A204.1 (cell line): ENCODE data around the gene U2AF1L4.

Experiments used
- FAIRE-seq: peaks from 2 replicates; lab custom pipeline; 2012; peaks lifted over from hg19 to GRCh38; lab: Jason Lieb, UNC

U2AF1L4 gene

GRCh38 chr19:35745328-35746086, at the start of gene U2AF1L4, which contains the start of gene PSENEN:
Gene U2AF1L4, minus strand, starts transcription at chr19:35745418. Its CDS starts 27 bp downstream, at chr19:35745391.
Gene PSENEN, plus strand, starts transcription at chr19:35745651. Its CDS starts 280 bp downstream, at chr19:35745931.
- peak; percentile 98 for FAIRE-seq

DNA sequence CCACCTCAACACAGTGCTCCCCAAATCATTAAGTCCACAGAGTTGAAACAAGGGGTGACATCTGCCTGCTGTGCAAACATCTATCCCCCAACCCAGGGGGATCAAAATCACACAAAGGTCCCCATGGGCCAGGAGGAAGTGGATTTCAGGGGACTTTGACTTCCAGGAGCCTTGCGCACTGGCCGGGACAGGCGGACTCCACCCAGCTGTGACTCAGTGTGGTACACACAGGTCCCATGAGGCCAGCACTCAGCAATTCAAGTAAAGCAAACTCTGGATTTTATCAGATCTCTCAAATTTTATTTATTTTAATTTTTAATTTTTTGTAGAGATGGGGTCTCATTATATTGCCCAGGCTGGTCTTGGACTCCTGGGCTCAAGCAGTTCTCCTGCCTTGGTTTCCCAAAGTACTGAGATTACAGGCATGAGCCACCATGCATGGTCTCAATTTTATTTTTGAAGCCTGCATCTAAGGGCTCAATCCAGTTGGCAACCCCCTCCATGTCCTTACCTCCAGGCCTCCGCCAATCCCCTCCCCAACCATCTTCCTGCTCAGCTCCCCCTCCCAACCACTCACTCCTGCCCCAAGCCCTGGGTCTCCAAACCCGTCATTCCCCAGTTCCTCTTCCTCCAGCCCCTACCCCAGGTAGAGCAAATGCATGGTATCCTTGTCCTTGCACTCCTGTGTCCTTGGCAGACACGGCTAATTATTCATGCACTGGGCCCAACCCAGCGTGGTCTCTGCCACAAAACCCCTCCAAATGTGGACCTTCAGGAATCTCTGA, 48.4 kb upstream of the U2AF1L4 start:
- FAIRE-seq, result no peak

- FAIRE-seq, result no peak
Measured at GRCh38 chr19:35792888-35793287, 47.7 kb upstream of the U2AF1L4 start.

GRCh38 chr19:35792312-35792711, 47.1 kb upstream of the U2AF1L4 start:
- no peak for FAIRE-seq

DNA sequence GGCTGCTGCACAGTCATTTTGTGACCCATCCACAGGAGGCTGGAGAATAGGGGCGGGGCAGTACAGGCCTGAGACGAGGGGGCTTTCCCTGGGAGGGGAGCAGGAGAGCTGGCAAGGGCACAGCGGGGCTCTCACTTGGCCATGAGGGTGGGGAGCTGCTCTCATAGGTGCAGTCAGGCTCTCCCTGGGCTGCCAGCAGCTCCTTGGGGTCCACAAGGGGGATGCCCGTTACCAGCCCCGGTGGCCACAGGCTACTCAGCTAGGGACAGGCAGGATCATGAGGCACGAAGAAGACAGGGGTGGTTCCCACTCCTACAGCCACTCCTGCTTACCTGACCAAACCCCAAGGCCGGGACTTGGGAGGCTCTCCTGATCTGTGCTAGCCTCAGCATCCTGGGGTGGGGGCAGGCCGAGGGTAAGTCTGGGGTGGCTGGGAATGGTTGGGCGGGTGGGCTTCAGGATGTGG, 46.6 kb upstream of the U2AF1L4 start:
- FAIRE-seq, result no peak

- FAIRE-seq, result no peak
Measured at GRCh38 chr19:35790981-35791813, 46.0 kb upstream of the U2AF1L4 start.

- FAIRE-seq, result no peak
Measured at GRCh38 chr19:35789978-35790944, 45.0 kb upstream of the U2AF1L4 start.

DNA sequence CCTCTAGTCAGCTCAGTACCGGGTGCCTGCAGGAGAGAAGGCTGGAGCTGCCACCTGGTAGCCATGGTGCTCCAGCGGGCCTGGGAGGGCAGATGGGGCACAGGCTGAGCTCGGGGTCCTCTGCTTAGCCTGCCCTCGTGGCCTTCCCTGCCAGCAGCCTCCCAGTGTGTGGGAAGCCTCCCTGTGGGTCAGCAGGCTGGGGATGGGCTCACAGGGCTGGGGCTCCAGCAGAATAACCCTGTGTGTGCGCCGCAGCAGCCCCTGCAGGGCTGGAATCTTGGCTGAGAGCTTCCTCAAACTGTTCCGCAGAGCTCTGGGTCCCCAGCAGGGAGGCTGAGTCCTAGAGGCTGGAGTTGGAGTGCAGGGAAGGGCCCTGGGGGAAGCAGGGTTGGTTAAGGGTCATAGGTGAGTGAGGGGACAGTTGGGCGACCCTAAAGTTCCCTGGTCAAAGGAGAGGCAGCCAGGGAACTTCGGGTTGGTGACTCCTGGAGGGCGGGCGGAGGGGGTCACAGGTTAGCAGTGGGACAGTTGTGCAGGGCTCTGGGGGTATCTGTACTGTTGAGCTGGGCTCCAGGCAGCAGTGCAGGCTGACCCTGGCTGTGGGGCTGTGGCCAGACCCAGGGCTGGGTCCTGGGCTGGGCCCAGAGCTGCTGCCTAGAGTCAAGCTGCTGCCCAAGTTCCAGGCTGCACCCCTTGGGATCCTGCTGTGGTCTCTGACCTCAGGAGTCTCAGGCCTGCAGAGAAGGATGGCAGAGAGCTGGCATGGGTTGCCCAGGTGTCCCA, 44.2 kb upstream of the U2AF1L4 start:
- FAIRE-seq, result no peak

DNA sequence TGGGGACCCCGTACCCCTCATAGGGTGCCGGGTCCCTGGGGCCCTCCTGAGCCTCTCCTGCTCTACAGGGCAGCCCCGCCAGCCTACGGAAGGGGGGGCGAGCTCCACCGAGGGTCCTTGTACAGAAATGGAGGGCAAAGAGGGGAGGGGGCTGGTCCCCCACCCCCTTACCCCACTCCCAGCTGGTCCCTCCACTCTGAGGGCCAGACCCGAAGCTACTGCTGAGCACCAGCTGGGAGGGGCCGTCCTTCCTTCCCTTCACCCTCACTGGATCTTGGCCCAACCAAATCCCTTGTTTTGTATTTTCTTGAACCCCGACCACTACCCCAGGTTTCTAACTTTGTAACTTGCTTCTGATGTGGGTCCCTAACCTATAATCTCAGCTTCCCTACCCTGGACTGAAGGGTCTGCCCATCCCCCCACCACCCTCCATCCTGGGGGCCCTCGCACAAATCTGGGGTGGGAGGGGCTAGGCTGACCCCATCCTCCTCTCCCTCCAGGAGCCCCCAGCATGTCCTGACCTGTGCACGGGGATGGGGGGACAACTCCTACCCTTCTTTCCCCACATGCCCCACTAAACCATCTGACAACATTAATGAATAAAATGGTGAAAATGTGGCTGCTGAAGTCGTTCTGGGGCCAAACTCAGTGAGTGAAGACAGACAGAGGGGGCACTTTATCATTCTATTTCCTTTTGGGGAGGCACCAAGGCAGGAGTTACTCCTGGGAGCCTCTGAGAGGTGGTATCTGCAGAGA, 43.2 kb upstream of the U2AF1L4 start:
- FAIRE-seq, result no peak

GRCh38 chr19:35787227-35787799, 42.1 kb upstream of the U2AF1L4 start:
- no peak for FAIRE-seq

DNA sequence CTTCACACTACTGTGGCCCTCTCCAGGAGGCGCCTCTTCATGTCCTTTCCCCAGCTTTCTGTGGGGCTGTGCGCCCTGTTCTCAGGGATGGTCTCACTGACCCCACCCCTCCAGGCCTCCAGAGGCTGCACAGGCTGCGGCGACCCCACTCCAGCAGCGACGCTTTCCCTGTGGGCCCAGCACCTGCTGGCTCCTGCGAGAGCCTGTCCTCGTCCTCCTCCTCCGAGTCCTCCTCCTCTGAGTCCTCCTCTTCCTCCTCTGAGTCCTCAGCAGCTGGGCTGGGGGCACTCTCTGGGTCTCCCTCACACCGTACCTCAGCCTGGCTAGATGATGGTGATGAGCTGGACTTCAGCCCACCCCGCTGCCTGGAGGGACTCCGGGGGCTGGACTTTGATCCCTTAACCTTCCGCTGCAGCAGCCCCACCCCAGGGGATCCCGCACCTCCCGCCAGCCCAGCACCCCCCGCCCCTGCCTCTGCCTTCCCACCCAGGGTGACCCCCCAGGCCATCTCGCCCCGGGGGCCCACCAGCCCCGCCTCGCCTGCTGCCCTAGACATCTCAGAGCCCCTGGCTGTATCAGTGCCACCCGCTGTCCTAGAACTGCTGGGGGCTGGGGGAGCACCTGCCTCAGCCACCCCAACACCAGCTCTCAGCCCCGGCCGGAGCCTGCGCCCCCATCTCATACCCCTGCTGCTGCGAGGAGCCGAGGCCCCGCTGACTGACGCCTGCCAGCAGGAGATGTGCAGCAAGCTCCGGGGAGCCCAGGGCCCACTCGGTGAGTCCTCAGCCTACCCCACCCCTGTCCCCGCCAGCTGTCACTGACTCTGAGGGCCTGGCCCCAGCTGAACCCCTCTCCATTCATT, 41.3 kb upstream of the U2AF1L4 start:
- FAIRE-seq, result no peak

- no peak for FAIRE-seq
Measured at GRCh38 chr19:35785339-35785627, 40.1 kb upstream of the U2AF1L4 start.

DNA sequence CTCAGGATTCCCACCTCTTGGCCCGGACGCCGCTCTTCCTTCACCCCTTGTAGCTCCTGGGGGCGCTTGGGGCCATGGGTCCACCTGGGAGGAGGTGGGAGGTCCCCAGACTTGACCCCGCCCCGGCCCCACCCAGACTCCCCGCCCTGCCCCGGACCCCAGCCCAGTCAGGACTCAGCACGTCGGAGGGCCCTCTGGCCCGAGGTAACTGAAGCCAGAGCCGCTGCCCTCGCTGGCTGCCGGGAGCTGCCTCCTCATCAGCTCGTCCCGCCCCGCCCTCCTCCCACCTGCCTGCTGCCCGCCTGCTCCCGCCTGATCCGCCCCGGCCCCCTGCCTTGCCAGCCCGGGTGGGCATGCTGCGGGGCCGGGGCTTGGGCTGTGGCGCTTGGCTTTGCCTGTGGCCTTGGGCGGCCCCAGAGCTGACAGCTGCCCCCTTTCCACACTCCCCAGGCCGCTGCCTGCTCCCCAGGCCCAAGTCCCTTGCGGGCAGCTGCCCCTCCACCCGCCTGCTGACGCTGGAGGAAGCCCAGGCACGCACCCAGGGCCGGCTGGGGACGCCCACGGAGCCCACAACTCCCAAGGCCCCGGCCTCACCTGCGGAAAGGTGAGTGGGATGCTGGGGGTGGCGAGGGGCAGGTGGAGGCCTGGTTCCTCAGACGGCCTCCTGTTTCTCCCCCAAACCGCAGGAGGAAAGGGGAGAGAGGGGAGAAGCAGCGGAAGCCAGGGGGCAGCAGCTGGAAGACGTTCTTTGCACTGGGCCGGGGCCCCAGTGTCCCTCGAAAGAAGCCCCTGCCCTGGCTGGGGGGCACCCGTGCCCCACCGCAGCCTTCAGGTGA, 39.5 kb upstream of the U2AF1L4 start:
- no peak for FAIRE-seq

- no peak for FAIRE-seq
Measured at GRCh38 chr19:35783469-35784434, 38.5 kb upstream of the U2AF1L4 start.

DNA sequence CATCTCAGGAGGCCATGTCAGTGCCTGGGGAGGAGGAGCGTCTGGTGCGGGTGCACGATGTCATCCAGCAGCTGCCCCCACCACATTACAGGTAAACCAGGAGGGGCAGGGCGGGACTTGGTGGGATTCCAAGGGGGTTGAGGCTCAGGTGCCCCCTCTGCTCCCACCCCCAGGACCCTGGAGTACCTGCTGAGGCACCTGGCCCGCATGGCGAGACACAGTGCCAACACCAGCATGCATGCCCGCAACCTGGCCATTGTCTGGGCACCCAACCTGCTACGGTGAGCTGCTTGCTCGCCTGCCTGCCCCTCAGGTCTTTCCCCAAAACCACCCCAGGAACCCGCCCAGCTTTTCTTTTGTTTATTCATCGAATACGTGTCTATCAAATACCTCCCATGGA, 37.4 kb upstream of the U2AF1L4 start:
- no peak for FAIRE-seq

- FAIRE-seq, result no peak
Measured at GRCh38 chr19:35781650-35782049, 36.4 kb upstream of the U2AF1L4 start.
